Activated T-helper 1 cell treated with anti-CD3 and anti-CD28 coated beads, Interleukin-2, amount 50 U/mL, for 16 hours (primary cell): Measurements from ENCODE around the gene TNRC6C.
"Not testable (repeated sequence)": the region's sequence is repeated elsewhere in the genome, so short reads cannot be mapped to it uniquely, and the experiment has no call there.

Experiments
- DNase-seq, 2 donors: peaks; one replicate each; pipeline ENCODE4 v3.0.0-alpha.2; 2020; ENCODE audit warnings: low read depth in 1 of 2, low spot score in 1 of 2

TNRC6C gene

DNA sequence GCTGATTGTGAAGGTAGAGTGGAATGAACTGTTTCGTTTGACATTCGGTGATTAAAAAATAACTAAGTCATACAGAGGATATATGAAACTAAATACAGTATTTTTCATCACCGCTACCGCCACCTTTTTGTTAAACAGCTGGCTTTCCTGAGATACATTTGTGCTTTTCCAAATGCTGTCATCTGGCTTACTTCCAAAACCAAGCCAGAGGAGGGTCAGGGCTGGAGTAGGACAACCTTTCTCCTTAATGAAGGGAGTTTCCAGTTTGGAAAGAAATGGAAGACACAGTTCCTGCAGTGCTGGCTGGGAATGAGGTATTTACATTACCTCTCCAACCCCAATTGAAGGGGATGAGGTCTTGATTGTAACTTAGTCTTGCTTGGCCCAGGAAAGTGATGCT lies 3.2 kb downstream of the TNRC6C start:
- DNase-seq: no peak

DNA sequence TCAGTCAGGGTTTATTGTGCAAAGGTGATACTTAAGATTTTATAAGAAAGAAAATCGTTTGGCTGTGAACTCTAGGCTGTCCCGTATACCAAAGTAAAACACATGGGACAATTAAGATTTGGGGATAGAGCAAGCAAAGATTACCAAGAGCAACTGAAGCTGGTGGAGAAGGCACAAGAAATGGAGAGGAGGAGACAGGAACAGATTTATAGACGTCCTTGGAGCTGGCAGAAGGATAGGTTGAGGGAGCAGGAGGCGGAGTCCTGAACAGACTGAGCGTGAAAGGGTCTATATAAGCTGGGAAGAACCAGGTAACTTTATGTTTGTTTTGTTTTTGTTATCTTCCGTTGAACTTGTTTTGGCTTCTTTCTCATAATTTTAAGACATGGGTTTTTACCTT lies 3.8 kb downstream of the TNRC6C start:
- DNase-seq: no peak

DNA sequence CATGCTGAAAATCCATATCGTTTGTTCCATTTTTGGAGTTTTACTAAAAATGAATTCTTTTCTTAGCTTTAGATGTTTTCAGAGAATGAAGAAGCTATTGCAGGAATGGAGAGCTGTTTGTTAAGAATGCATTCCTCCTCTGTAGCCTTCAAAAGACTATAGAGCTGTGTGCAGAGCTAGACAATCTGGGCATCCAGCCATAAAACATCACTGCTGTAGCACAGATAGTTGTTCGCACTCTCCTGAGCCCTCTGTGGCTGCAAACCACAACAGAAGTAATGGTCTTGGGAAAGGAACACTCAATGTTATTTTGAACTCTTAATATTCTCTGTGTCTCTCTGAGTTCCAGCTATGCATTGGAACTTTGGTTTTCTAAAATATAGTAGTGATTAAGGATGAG lies 4.9 kb downstream of the TNRC6C start:
- no peak for DNase-seq

DNA sequence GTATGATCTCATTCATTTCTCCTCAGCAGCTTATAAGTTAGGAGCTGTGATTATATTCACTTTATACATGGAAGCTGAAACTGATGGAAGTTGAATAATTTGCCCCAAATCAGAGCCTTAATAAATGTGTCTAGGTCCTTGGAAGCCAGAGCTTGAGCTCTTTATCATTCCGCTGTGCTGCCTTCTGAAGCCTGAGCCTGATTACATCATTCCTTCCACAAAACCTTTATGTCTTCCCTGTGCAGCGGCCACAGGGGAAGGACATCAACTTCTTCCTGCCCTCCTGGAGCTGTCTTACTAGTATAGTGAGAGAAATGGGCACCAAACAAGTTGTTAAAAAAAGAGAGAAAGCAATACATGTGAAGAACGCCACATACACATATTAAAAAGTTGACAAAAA lies 6.8 kb downstream of the TNRC6C start:
- no peak for DNase-seq

DNA sequence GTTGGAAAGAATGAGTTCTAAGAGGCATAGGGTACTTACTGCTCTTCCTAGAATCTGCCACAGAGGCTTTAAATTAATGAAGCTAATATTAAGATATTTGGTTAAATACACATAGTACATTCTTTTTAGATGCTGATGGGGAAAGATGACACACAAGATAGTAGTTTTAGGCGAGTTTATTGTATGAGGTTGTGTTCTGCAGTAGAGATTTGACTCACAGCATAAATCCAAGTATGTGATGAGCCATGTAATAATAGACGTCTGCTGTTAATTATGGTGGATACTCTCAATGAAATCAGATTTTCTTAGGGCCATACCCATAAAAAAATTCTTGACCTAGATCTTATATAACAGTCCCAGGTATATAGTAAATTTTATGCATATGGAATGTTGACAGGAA lies 8.0 kb downstream of the TNRC6C start:
- DNase-seq: no peak

DNA sequence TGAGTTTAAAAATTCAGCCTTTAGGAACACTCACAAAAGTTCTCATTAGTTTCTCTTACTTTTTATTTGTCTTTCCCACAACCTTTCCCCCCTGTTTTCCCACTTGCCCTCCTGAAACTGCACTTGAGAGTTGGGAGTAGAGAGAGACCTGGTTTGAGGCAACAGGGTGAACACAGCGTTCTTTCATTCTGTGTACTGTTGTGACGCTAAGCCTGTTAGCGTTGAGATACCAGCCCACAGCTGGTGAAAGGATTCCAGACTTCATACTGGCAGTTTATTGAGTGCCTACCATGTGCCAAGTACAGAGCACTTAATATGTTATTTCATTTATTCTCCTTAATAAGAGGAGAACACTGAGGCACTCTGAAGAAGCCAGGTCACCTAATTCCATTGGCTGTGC lies 10.3 kb downstream of the TNRC6C start:
- no peak for DNase-seq

DNA sequence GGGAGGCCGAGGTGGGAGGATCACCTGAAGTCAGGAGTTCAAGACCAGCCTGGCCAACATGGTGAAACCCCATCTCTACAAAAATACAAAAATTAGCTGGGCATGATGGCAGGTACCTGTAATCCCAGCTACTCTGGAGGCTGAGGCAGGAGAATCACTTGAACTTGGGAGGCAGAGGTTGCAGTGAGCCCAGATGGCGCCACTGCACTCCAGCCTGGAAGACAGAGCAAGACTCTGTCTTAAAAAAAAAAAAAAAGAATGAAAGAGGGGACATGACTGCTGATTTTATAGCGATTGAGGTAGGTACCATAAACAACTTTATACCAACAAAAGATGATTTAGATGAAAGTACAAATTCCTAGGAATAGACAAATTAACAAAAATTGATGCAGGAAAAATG lies 13.8 kb downstream of the TNRC6C start:
- DNase-seq: not testable (repeated sequence)

DNA sequence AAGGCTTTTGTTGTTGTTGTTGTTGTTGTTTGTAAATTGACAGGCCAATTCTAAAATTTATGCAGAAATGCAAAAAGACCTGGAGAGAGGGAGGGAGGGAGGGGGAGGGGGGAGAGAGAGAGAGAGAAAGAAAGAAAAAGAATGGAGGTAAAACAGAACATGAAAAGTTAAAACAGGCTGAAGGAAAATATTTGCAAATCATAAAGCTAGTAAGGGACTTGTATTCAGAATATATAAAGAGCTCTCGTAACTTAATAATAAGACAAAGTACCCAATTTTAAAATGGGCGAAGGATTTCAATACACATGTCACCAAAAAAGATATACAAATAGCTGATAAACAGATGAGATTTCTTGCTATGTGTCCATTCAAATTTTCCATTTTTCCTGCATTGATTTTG lies 15.4 kb downstream of the TNRC6C start:
- DNase-seq: no peak

DNA sequence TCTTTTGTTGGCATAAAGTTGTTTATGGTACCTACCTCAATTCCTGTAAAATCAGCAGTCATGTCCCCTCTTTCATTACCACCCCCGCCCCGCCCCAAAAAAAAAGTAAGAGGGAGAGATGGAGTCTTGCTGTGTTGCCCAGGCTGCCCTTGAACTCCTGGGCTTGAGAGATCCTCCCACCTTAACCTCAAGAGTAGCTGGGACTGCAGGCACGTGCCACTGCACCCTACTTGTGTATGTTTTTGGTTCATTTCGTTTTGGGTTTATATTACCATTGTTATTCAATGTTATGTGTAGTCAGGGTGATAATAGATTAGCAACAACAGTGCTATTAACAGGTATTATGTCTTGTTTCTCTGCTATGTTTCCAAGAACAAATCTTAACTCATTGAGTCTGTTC lies 15.9 kb downstream of the TNRC6C start:
- DNase-seq: no peak

DNA sequence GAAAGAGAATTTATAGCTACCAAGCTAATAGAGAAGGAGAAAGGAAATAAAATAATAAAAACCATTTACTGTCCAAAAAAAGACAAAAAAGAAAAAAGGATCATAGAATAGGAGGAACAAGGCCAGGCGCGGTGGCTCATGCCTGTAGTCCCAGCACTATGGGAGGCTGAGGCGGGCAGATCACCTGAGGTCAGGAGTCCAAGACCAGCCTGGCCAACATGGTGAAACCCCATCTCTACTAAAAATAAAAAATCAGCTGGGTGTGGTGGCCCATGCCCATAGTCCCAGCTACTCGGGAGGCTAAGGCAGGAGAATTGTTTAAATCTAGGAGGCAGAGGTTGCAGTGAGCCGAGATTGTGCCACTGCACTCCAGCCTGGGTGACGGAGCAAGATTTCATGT lies 23.9 kb downstream of the TNRC6C start:
- not testable (repeated sequence) for DNase-seq

DNA sequence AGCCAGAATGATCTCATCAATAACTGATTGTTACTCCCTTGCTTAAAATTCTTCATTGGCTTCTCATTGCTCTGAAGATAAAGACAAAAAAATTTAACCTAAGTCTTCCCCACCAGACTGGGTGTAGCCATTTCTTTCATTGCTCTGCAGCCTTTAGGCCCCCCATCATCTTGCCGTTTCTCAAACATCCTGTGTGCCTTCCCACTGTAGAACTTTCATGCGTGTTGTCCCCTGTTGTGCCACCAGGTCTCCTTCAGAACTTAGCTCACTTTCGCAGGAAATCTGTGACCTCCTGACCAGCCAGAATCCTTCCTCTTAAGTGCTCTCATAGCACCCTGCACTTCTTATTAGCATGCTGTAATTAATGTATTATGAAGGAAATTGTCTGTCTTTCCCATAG lies 31.8 kb downstream of the TNRC6C start:
- no peak for DNase-seq

DNA sequence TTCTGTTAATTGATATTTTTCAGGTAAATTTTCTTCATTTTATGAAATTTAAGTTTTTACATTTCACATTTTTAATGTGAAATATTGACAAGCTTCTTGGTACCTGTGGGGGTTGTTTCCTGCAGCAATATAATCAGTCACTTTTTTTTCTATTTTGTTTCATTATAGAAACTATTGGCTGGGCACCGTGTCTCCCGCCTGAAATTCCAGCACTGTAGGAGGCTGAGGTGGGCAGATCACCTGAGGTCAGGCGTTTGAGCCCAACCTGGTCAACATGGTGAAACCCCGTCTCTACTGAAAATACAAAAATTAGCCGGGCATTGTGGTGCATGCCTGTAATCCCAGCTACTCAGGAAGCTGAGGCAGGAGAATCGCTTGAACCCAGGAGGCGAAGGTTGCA lies 35.2 kb downstream of the TNRC6C start:
- DNase-seq: not testable (repeated sequence)

DNA sequence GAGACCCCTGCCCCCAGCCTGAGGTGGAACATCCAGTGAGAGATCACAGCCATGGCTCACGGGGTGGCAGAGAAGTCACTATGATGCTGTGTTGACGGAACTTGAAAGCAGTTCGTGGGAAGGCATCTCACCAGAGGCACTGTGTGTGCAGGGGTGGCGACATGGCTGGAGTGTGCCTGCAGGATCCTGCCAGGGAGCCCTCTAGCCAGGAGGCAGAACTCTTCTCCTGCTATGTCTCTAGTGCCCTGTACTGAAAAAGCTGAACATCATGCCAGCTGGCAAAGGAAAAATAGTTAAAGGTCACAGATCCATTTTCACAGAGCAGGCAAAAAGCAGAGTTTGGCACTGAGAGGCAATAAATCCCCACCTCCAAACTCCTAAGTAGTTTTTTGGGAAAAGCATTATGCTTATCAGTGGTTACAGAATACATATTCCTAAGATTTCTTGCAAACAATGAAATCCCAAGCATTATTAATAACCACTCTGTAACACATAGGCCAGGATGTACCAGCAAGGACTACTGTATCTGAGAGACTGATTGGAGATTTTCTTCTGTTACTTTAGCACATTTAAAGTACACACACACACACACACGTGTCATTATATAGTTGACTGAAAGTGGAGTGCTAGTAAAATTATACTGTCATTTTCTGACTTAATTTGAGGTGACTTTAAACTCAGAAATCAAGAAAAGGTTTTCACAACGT lies 36.8 kb downstream of the TNRC6C start:
- DNase-seq: no peak

DNA sequence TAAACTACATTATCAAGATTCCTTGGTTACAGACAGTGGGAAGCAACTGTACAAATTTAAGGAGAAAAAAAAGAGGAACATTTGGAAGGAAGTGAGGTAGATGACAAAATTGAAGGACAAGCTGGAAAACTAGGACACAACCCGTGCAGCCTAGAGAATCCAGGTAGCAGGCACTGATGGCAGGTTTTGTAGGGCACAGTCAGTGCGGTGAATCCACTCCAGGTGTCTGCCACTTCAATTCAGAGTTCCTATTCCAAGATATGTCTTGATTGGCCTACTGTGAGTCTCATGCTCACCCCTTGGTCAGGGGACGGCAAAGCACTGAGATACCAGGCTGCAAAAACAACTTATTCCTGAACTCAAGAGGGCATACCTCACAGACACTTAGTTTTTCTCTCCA lies 37.8 kb downstream of the TNRC6C start:
- DNase-seq: no peak

DNA sequence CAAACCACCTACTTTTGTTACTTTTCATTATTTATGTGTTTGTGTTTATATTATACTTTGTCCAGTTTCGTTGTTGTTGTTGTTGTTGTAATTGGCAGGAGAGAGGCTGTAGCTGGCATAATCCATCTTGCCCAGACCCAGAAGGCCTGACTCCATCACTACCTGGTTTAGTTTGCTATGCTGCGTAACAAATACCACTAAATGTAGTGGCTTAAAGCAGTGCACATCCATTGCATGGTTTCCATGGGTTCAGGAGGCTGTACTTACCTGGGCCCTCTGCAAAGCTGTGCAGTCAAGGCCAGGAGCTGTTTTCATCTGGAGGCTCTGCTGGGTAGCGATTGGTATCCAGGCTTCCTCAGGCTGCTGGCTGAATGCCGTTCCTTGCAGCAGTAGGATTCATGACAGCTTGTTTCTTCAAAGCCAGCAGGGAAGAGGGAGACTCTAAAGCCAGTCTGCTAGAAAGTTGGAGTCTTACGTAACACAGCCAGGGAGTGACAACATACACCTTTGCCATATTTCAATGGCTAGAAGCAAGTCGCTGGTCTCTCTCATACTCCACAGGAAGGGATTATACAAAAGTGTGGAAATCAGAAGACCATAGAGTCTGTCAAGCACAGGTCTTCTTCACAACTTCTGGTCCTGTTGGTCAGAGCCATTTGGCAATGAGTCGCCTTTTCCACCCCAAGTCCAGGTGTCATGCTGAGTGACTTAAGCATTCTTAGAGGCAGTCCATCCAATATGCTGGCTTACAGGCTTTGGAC lies 41.1 kb downstream of the TNRC6C start:
- DNase-seq: no peak

DNA sequence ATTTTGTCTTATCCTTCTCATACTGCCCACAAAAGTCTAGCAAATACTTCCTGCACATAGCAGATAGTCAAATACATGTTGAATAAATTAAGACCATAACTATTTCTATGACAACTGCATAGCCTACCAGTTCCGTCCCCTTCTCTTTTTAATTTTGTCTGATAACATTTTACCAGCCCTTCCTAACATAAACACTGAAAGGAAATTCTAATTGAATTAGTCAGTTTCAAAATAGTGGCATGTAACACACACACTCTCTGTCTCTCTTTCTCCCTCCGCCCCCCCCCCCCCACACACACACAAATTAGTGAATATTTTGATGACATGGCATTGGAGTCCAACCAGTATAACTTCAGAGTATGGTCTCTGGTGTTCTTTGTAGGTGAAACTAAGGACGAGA lies 41.8 kb downstream of the TNRC6C start:
- no peak for DNase-seq

DNA sequence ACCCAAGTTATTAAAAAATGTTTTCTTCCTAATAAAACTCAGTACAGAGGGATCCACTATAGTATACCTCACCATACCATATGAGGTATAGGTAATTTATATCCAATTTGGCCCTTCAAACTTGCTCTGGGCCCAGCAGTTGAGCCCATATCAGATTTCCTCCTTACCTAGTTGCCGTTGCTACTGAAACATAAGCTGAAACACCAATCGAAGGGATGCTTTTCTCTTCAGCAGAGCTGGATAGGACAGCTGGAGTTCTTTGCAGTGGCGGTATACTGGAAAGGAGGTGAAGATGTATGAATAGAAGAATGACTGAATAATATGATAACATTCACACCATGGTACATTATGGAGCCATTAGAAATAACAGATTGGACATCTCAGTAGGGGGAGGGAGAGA lies 42.7 kb downstream of the TNRC6C start:
- DNase-seq: no peak

DNA sequence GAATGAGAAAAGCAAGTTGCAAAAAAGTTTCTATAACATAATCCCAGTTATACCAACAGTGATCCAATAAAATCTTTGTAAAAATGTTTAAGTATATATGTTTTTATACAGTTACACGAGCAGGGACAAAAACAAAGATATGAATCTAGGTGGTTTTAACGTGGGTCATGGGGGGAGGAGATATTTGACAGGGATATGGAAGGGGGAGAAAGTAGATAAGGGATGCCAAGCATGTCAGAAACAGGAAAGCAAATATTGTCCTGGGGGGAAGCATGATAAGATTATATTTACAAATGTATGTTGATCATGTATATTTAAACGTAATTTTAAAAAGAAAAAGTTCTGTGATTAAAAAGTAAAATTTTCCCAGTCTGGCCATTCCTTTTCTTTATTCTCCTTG lies 43.1 kb downstream of the TNRC6C start:
- DNase-seq: no peak

DNA sequence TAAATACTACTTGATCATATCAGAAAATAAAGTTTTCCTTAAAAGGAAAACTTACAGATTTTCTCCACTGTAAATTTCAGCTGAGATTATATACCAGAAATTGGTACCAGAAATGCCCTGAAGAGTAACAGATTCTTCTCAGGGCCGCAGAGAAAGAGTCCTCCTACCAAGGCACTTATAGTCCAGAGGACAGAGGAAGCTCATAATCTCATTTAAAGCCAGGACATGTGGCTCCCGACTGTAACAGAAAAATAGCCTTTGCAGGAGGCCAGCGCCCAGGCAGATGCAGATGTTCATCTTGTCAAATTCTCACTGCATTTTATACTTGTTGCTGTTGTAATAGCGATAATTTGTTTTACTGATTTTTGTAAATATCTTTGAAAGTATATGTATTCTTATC lies 43.7 kb downstream of the TNRC6C start:
- DNase-seq: no peak

DNA sequence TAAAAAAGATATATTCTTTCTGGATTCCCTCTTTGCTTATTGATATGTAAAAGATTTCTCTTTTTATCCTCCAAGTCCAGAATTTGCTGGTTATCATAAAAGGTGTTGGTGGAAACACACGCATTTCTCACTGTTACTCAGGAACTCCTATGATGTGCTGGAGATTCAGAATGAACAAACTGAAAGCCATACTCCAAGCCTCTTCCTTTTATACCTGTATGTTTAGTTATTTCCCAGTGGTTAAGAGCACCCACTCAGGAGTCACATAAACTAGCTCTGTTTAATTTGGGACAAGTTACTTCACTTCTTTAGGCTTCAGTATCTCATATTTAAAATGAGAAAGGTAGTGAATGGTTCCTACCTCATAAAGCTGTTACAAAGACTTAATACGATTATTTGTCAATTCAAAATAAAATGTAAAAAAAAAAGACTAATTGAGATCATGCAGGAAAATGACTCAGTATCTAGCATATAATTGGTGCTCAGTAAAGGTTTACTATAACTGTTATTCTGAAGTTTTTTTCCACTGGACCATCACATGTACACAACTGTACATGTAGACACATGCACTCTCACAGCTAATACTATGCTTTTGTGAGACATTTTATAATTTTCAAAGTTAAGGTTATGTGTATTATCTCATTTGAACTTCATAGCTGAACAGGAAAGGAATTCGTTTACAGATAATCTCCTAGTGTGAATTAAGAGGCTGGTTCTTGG lies 47.1 kb downstream of the TNRC6C start:
- no peak for DNase-seq

DNA sequence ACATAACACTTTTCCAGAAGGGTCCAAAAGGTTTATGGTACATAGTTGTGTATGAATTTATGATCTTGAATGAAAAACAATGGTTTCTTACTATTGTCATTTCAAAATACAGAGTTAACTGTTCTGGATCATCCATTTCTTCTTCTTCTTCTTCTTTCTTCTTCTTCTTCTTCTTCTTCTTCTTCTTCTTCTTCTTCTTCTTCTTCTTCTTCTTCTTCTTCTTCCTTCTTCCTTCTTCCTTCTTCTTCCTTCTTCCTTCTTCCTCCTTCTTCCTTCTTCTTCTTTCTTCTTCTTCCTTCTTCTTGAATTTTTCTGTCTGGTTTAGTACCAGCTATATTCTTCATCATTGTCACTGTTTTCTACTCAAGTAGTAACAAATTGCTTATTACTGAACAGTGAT lies 47.8 kb downstream of the TNRC6C start:
- DNase-seq: no peak

DNA sequence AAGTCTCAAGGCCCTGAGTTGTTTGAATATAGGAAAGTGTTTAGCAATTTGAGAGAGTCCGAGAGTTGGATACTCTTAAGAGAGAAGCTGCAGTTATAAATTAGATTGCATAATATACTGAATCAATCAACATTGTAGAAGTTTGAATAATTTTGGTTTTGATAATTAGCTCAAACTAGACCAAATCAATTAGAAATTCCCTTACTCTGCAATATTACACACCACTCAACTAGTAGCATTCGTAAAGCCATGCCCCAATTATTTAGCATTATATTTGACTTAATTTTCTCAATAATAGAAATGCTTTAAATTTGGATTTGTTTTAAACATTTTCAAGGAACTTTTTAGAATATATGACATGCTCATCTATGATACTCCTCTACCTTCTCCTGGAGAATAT lies 49.1 kb downstream of the TNRC6C start:
- DNase-seq: no peak
